PC-3 (cell line): ENCODE results near the gene FBXW7. TPM values are rescaled to one million over a fixed set of nuclear protein-coding genes. Genes with fewer than 3 reads are reported as not detected.

Experiments
- ATAC-seq: fragments of 200-7000 bp; cut with Tn5 transposase; 2 replicates; pipeline ENCODE4 v1.9.1; 2020; ENCODE audit warnings: mild to moderate bottlenecking, moderate library complexity
- BruUV-seq: library from RNA; stranded (reverse); fragments of 400-500 nt; replicated peaks from 2 replicates; lab custom pipeline; 2021; lab: Mats Ljungman, UMichigan
- CTCF ChIA-PET: fragments of 300-600 bp; sonication (Branson Sonifier 250); formaldehyde crosslinking; loops from one replicate; lab custom pipeline; 2022; ENCODE audit warnings: antibody characterized with exemption; lab: Charles Lee
- POLR2A ChIA-PET: fragments of 300-600 bp; sonication (Branson Sonifier 250); formaldehyde crosslinking; loops from one replicate; lab custom pipeline; 2022; ENCODE audit warnings: antibody characterized with exemption; ENCODE audit not compliant: unreplicated experiment; lab: Charles Lee
- DNase-seq: peaks from one replicate; pipeline ENCODE4 v3.0.0-alpha.2; 2015
- H2AFZ ChIP-seq: fragments of 300-600 bp; sonication (generic); 2 replicates; pipeline ENCODE4 v1.6.0; 2016; ENCODE audit warnings: antibody characterized with exemption, low read length
- H3F3A ChIP-seq: fragments of 300-600 bp; sonication (generic); one replicate; pipeline ENCODE4 v1.6.0; 2017; ENCODE audit warnings: antibody characterized with exemption, low read length, control low read depth, mild to moderate bottlenecking; ENCODE audit not compliant: unreplicated experiment
- H3K27ac ChIP-seq: fragments of 300-600 bp; sonication (generic); 2 replicates; pipeline ENCODE4 v1.5.1; 2016; ENCODE audit warnings: mild to moderate bottlenecking, low read length
- H3K27me3 ChIP-seq: fragments of 300-600 bp; sonication (generic); 2 replicates; pipeline ENCODE4 v1.6.1; 2016; ENCODE audit warnings: low read length, mixed read lengths
- H3K36me3 ChIP-seq: fragments of 300-600 bp; sonication (generic); 2 replicates; pipeline ENCODE4 v1.6.1; 2016; ENCODE audit warnings: low read depth, mixed run types, low read length, mixed read lengths
- H3K4me1 ChIP-seq: fragments of 300-600 bp; sonication (generic); 2 replicates; pipeline ENCODE4 v1.5.1; 2016; ENCODE audit warnings: low read length; ENCODE audit not compliant: insufficient read depth
- H3K4me2 ChIP-seq: fragments of 300-600 bp; sonication (generic); 2 replicates; pipeline ENCODE4 v1.6.0; 2016; ENCODE audit warnings: low read length
- H3K4me3 ChIP-seq: fragments of 300-600 bp; sonication (generic); 2 replicates; pipeline ENCODE4 v1.5.1; 2016; ENCODE audit warnings: mild to moderate bottlenecking, low read length, mixed read lengths
- H3K79me2 ChIP-seq: fragments of 300-600 bp; sonication (generic); 2 replicates; pipeline ENCODE4 v1.6.1; 2017; ENCODE audit warnings: low read length, mixed read lengths
- H3K9ac ChIP-seq: fragments of 300-600 bp; sonication (generic); 2 replicates; pipeline ENCODE4 v1.6.0; 2016; ENCODE audit warnings: mild to moderate bottlenecking, low read length
- H3K9me2 ChIP-seq: fragments of 300-600 bp; sonication (generic); replicated peaks from 2 replicates; pipeline ENCODE4 v1.6.1; 2016; ENCODE audit warnings: mixed run types, low read length, mixed read lengths
- H3K9me3 ChIP-seq: fragments of 300-600 bp; sonication (generic); 2 replicates; pipeline ENCODE4 v1.6.1; 2016; ENCODE audit warnings: low read length, mixed read lengths
- H4K20me1 ChIP-seq: fragments of 300-600 bp; sonication (generic); 2 replicates; pipeline ENCODE4 v1.6.1; 2016; ENCODE audit warnings: low read length, mixed read lengths
- EZH2 ChIP-seq: fragments of 300-600 bp; sonication (generic); IDR thresholded peaks from one replicate; pipeline ENCODE4 v1.6.1; 2017; ENCODE audit warnings: antibody characterized with exemption, mild to moderate bottlenecking, low read length; ENCODE audit not compliant: unreplicated experiment
- EZH2phosphoT487 ChIP-seq: fragments of 300-600 bp; sonication (generic); IDR thresholded peaks from 2 replicates; pipeline ENCODE4 v1.6.1; 2018; ENCODE audit warnings: mild to moderate bottlenecking, antibody characterized with exemption, low read length, borderline replicate concordance
- intact Hi-C: fragments of 100-400 bp; cut with micrococcal nuclease; formaldehyde crosslinking; loops from 2 replicates; pipeline ENCODE4 v1.9.0; 2023
- total RNA-seq: library from RNA; depleted of rRNA; stranded (reverse); fragments of >200 nt; gene quantifications from 2 replicates; pipeline ENCODE4 v1.2.3, GENCODE V29; 2014
- TF ChIP-seq, protein P1 (sequence below): fragments of 300-600 bp; sonication (generic); conservative IDR thresholded peaks from 2 replicates; pipeline ENCODE4 v1.5.1; 2017; ENCODE audit warnings: antibody characterized with exemption, low read depth, mild to moderate bottlenecking, low read length

FBXW7 gene
- total RNA-seq, 1 experiment from 2014 or later, result 24.3 TPM

DNA sequence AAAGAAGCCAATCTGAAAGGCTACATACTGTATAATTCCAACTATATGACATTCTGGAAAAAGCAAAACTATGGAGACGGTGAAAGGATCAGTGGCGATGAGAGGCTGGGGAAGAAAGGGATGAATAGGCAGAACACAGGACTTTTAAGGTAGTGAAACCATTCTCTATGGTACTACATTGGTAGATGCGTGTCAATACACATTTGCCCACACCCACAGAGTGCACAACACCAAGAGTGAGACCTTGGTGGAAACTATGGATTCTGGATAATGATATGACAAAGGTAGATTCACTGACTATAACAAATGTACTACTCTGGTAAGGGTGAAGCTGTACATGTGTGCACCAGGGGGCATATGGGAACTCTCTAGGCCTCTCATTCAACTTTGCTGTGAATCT, 134.5 kb downstream of the FBXW7 start:
- Histone ChIP-seq H3K79me2 (no peaks in the 10 kb centered on the region), H3K9ac (no peak overlapping the region), H3K27me3 (no peaks in the 10 kb centered on the region), H3K9me2 (no peaks in the 10 kb centered on the region), H3F3A (no peaks in the 10 kb centered on the region), H3K4me1 (no peaks in the 10 kb centered on the region), H3K4me3 (no peak overlapping the region), H4K20me1 (no peaks in the 10 kb centered on the region), H3K27ac (no peak overlapping the region), H2AFZ (no peak overlapping the region), H3K36me3 (no peaks in the 10 kb centered on the region), H3K4me2 (no peak overlapping the region), H3K9me3 (no peaks in the 10 kb centered on the region)
- no TSS peak for BruUV-seq
- intact Hi-C loops, result no loop called here
- CTCF ChIA-PET, result no interaction called here
- POLR2A ChIA-PET, result no interaction called here
- TF ChIP-seq, protein P1, sequence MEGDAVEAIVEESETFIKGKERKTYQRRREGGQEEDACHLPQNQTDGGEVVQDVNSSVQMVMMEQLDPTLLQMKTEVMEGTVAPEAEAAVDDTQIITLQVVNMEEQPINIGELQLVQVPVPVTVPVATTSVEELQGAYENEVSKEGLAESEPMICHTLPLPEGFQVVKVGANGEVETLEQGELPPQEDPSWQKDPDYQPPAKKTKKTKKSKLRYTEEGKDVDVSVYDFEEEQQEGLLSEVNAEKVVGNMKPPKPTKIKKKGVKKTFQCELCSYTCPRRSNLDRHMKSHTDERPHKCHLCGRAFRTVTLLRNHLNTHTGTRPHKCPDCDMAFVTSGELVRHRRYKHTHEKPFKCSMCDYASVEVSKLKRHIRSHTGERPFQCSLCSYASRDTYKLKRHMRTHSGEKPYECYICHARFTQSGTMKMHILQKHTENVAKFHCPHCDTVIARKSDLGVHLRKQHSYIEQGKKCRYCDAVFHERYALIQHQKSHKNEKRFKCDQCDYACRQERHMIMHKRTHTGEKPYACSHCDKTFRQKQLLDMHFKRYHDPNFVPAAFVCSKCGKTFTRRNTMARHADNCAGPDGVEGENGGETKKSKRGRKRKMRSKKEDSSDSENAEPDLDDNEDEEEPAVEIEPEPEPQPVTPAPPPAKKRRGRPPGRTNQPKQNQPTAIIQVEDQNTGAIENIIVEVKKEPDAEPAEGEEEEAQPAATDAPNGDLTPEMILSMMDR, result 0 out of 2 replicates have a peak, but pooled peaks have one; percentile 12
- TF ChIP-seq EZH2, result no peak
- no peak for TF ChIP-seq EZH2phosphoT487
- DNase-seq, result no peak
- ATAC-seq, result no peak

DNA sequence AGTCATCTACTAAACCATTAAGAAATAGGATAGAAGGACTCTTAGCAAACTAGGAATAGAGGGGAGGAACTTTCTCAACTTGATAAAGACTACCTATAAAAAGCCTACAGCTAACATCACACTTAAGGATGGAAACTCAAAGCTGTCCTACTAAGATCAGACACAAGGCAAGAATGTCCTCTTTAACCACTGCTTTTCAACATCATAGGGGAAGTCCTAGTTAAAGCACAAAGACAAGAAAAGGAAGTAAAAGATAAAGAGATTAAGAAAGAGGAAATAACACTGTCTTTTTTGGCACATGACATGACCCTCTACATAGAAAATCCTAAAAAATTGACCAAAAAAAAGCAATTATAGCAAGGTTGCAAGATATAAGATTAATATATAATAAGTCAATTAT, 136.6 kb downstream of the FBXW7 start:
- no peak overlapping the region for H3K9ac ChIP-seq
- ATAC-seq (no peak), DNase-seq (no peak)
- H3K27me3 ChIP-seq, result no peaks in the 10 kb centered on the region
- intact Hi-C loops, result no loop called here
- no peak overlapping the region for H3K4me2 ChIP-seq
- BruUV-seq, result no TSS peak
- H2AFZ ChIP-seq, result no peak overlapping the region
- H3K9me3 ChIP-seq, result no peaks in the 10 kb centered on the region
- no peak for TF ChIP-seq EZH2phosphoT487
- TF ChIP-seq, protein P1, result no peak
- TF ChIP-seq EZH2, result no peak
- no peaks in the 10 kb centered on the region for H3K9me2 ChIP-seq
- no peaks in the 10 kb centered on the region for H3F3A ChIP-seq
- no peak overlapping the region for H3K4me3 ChIP-seq
- no peaks in the 10 kb centered on the region for H4K20me1 ChIP-seq
- no peaks in the 10 kb centered on the region for H3K79me2 ChIP-seq
- no peaks in the 10 kb centered on the region for H3K36me3 ChIP-seq
- H3K4me1 ChIP-seq, result no peaks in the 10 kb centered on the region
- CTCF ChIA-PET, result no interaction called here
- POLR2A ChIA-PET, result no interaction called here
- no peak overlapping the region for H3K27ac ChIP-seq

DNA sequence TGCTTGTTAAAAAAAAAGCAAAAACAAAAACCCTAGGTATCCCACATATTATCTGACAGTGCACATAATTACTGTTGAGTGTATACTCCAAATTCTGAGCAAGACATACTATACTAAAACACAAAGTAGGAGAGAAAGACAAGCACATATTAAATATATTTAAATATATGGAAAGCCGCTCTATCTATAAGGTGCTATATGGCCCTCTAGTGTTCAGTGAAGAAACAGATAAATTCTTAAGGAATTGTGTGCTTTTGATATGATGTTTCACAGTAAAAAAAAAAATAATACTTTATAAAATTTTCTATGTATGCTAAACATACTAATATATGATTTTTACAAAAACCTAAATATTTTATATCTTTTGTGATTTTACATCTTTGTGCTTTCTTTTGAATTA, 137.8 kb downstream of the FBXW7 start:
- H4K20me1 ChIP-seq, result no peaks in the 10 kb centered on the region
- peak; percentile 48 for DNase-seq
- H3K4me3 ChIP-seq, result no peak overlapping the region
- intact Hi-C loops, result no loop called here
- ATAC-seq, result no peak; the same call in 1 of the 2 replicates
- H3K9me3 ChIP-seq, result no peaks in the 10 kb centered on the region
- TF ChIP-seq EZH2 (no peak), EZH2phosphoT487 (no peak)
- TF ChIP-seq, protein P1, result peak; percentile 50; the same call in 1 of the 2 replicates
- ChIA-PET CTCF (interaction anchor here (0.6 kb wide), 1 partner anchor 163 kb away, joined by 3 read pairs; no protein-coding TSS in a partner anchor), POLR2A (no interaction called here)
- no peaks in the 10 kb centered on the region for H3K9me2 ChIP-seq
- H3K27ac ChIP-seq, result no peak overlapping the region
- H3K79me2 ChIP-seq, result no peaks in the 10 kb centered on the region
- H3K36me3 ChIP-seq, result no peaks in the 10 kb centered on the region
- H3K4me2 ChIP-seq, result no peak overlapping the region
- H3K27me3 ChIP-seq, result no peaks in the 10 kb centered on the region
- H3K9ac ChIP-seq, result no peak overlapping the region
- no TSS peak for BruUV-seq
- no peaks in the 10 kb centered on the region for H3F3A ChIP-seq
- H3K4me1 ChIP-seq, result no peaks in the 10 kb centered on the region
- H2AFZ ChIP-seq, result no peak overlapping the region
